Calu3 (cell line): ENCODE measurements around the gene ART3. TPM values are rescaled to one million over a fixed set of nuclear protein-coding genes. Genes with fewer than 3 reads are reported as not detected.

ENCODE experiments used
- BruUV-seq: library from RNA; stranded (reverse); fragments of 400-500 nt; replicated peaks from 2 replicates; lab custom pipeline; 2021; lab: Mats Ljungman, UMichigan
- CTCF ChIA-PET: fragments of 300-600 bp; sonication (Branson Sonifier 250); formaldehyde crosslinking; loops from one replicate; lab custom pipeline; 2022; ENCODE audit warnings: antibody characterized with exemption; lab: Charles Lee
- DNase-seq: peaks from one replicate; pipeline ENCODE4 v3.0.0; 2022
- H3K27ac Mint-ChIP-seq: one replicate; pipeline ENCODE4 v1.8.0; 2022; ENCODE audit warnings: mixed read lengths; ENCODE audit not compliant: unreplicated experiment
- H3K27me3 Mint-ChIP-seq: one replicate; pipeline ENCODE4 v1.8.0; 2022; ENCODE audit warnings: mixed read lengths; ENCODE audit not compliant: unreplicated experiment
- H3K36me3 Mint-ChIP-seq: one replicate; pipeline ENCODE4 v1.8.0; 2022; ENCODE audit warnings: mild to moderate bottlenecking, moderate library complexity, mixed read lengths; ENCODE audit not compliant: insufficient read depth, unreplicated experiment
- H3K4me1 Mint-ChIP-seq: one replicate; pipeline ENCODE4 v1.8.0; 2022; ENCODE audit warnings: mild to moderate bottlenecking, low read depth, mixed read lengths; ENCODE audit not compliant: unreplicated experiment
- H3K4me3 Mint-ChIP-seq: one replicate; pipeline ENCODE4 v1.8.0; 2022; ENCODE audit warnings: mild to moderate bottlenecking, low read depth, moderate library complexity, mixed read lengths; ENCODE audit not compliant: unreplicated experiment
- H3K9me3 Mint-ChIP-seq: one replicate; pipeline ENCODE4 v1.8.0; 2022; ENCODE audit warnings: low read depth, mixed read lengths; ENCODE audit not compliant: unreplicated experiment
- CTCF ChIP-seq: fragments of 200-600 bp; IDR thresholded peaks from one replicate; pipeline ENCODE4 v1.8.0; 2022; ENCODE audit warnings: antibody characterized with exemption; ENCODE audit not compliant: unreplicated experiment
- intact Hi-C: fragments of 100-400 bp; cut with micrococcal nuclease; formaldehyde crosslinking; loops from one replicate; pipeline ENCODE4 v1.10.0; 2022; ENCODE audit not compliant: unreplicated experiment
- total RNA-seq: library from RNA; stranded (reverse); gene quantifications from 2 replicates; pipeline ENCODE4 v1.2.3, GENCODE V29; 2022

ART3 gene
- total RNA-seq, 1 experiment from 2014 or later, result 1.7 TPM

GRCh38 chr4:76147454-76148141 lies 73.1 kb downstream of the ART3 start:
- peak; percentile 61 for DNase-seq
- CTCF ChIA-PET, result no interaction called here
- H3K4me1 Mint-ChIP-seq, result peaks cover 12% of the 10 kb centered on the region
- peaks cover 24% of the 10 kb centered on the region for H3K36me3 Mint-ChIP-seq
- no peaks in the 10 kb centered on the region for H3K27me3 Mint-ChIP-seq
- peak overlapping the region; percentile 100 for H3K4me3 Mint-ChIP-seq
- H3K9me3 Mint-ChIP-seq, result no peaks in the 10 kb centered on the region
- no TSS peak for BruUV-seq
- H3K27ac Mint-ChIP-seq, result peak overlapping the region; percentile 97
- intact Hi-C loops, result no loop called here
- TF ChIP-seq CTCF, result no peak

DNA sequence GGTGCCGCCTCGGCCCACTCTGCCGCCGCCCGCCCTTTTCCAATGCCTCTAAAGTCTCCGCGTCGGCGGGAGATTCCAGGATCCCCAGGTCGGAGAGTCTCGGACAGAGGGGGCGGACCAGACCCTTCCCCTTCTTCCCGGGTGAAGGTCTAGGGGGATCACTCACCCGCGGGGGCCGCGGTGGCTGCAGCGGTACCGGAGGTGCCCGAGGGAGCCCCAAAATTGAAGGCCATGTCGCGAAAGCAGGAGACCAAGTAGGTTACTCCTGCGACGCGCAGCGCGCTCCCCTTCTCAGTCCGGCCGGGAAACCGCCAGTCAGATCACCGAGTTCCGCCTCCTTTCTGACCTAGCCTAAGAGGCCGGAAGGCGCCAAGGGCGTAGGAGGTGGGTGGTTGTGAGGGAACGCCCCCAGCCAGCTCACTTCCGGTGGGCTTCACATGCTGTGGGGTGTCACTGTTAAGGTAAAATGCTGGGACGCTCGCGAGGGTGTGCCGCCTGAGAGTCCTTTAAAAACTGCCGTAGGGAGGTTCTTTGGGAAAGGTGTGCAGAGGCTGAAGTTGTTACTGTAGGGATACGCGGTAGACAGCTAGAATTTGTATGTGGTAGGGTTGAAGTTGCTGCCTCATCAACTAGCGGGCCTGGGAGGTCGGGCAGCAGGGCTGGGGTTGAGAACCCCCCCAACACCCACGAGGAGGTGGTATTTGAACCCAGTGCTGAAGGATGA lies 73.8 kb downstream of the ART3 start, which contains the start of gene NUP54:
TSS of gene NUP54 (minus strand) at position 256 of the 724 bp plus-strand sequence. CDS start at position 233, 23 bp downstream.
- no peak for TF ChIP-seq CTCF
- peak within 1 kb of the TSS; percentile 100 for H3K4me3 Mint-ChIP-seq
- peaks cover 12% of the 10 kb centered on the region for H3K4me1 Mint-ChIP-seq
- no peaks in the 10 kb centered on the region for H3K27me3 Mint-ChIP-seq
- H3K36me3 Mint-ChIP-seq, result peaks cover 24% of the 10 kb centered on the region
- DNase-seq, result peak; percentile 91
- no TSS peak for BruUV-seq
- CTCF ChIA-PET, result interaction anchor here (0.7 kb wide), 1 partner anchor 160 kb away, joined by 3 read pairs; no protein-coding TSS in a partner anchor
- intact Hi-C loops, result no loop called here
- H3K9me3 Mint-ChIP-seq, result no peaks in the 10 kb centered on the region
- H3K27ac Mint-ChIP-seq, result peak within 1 kb of the TSS; percentile 97

DNA sequence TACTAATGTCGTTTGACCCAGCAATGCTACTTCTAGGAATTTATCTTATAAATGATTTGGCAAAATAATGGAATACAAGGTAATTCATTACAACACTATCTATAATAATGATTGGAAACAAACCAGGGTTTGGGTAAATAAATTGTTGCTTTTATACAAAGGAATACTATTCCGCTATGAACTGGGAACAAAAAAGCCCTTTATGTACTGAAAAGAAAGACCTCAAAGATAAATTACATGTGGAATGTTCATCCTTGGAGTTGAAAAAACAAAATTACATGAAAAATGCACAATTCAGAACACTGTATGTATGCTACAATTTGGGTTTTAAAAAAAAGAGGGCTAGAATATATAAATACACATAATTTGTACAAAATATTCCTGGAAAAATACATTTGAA lies 78.8 kb downstream of the ART3 start:
- H3K4me1 Mint-ChIP-seq, result peaks cover 12% of the 10 kb centered on the region
- CTCF ChIA-PET, result no interaction called here
- no peaks in the 10 kb centered on the region for H3K27me3 Mint-ChIP-seq
- H3K9me3 Mint-ChIP-seq, result peaks cover 3% of the 10 kb centered on the region
- intact Hi-C loops, result no loop called here
- no peak overlapping the region for H3K4me3 Mint-ChIP-seq
- no peak for TF ChIP-seq CTCF
- DNase-seq, result no peak
- no peak overlapping the region for H3K27ac Mint-ChIP-seq
- no TSS peak for BruUV-seq
- H3K36me3 Mint-ChIP-seq, result peaks cover 15% of the 10 kb centered on the region

DNA sequence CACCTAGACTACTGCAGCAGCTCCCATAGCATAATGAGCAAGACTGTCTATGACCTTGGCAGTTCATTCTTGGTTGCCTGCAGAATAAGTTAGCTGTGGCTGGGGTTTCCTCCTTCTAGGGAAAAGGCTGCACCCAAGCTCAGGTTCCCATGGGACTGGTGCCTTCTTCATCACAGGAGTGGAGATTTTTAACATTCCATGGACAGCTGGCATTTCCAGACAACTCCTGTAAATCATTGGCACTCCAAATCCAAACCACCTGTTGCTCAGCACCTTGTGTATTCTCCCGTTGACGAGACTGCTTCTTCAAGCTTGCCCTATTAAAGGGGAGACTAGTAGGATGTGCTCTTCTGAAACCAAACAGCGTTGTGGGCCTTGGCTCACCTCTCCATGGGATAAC lies 81.5 kb downstream of the ART3 start:
- Mint-ChIP-seq H3K27me3 (no peaks in the 10 kb centered on the region), H3K27ac (no peak overlapping the region), H3K4me3 (no peak overlapping the region), H3K4me1 (no peaks in the 10 kb centered on the region), H3K36me3 (peaks cover 4% of the 10 kb centered on the region), H3K9me3 (peaks cover 3% of the 10 kb centered on the region)
- no peak for DNase-seq
- CTCF ChIA-PET, result no interaction called here
- no TSS peak for BruUV-seq
- TF ChIP-seq CTCF, result no peak
- intact Hi-C loops, result no loop called here
